Ovary (tissue), 3 donors: ENCODE data around the gene SLC15A3.

Experiments used
- POLR2A ChIP-seq: fragments of 450-650 bp; IDR thresholded peaks from one replicate; pipeline ENCODE4 v1.6.1; 2017; ENCODE audit warnings: antibody characterized with exemption, mild to moderate bottlenecking, moderate library complexity
- TF ChIP-seq, protein P1 (sequence below), 3 donors: fragments of 450-650 bp in 2 of 3; fragments of 200-600 bp in 1 of 3; IDR thresholded peaks; one replicate each; pipeline versions ENCODE4 v1.5.1 to v1.8.0; 2016 to 2022; ENCODE audit warnings: antibody characterized with exemption in 3 of 3, mild to moderate bottlenecking in 1 of 3
- donor health status: DM: no; HTN: no; CAD: no.

DNA sequence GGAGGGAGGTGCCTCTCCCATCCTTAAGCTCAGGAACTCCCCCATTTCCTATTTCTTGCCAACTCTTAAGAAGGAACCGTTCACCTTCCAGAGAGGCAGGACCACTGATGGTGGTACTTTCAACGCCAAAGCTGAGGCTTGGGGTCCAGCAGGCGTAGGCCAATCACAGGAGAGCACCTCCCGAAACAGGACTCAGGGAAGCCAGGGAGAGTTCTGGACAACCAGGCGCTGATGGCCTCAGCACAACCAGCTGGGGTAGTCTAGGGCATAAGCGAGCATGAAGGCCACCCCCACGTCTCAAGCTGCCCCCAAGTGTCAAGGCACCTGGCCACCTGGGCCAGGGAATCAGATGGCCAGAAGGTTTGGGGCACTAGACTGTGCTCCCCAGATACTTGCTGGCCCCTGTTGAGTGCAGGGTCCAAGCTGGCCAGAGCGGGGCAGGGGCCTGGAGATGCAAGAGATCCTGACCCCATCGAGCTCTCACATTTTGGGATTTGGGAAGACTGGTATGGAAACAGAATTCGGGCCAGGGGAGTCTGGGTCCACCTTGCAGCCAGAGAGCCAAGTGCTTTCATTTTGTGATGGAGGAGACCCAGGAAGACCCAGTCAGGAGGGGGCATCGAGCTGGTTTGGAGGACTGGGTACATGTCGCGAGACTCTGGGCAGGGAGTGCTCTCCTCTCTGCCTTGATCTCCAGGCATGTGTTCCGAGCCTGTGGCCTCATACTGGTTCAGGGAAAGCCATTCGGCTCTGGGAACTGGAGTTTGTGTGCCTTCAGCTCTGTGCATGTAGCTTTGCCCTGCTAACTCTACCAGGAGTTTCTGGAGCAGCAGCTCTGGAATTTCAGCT, 20.4 kb upstream of the SLC15A3 start:
- TF ChIP-seq, protein P1, sequence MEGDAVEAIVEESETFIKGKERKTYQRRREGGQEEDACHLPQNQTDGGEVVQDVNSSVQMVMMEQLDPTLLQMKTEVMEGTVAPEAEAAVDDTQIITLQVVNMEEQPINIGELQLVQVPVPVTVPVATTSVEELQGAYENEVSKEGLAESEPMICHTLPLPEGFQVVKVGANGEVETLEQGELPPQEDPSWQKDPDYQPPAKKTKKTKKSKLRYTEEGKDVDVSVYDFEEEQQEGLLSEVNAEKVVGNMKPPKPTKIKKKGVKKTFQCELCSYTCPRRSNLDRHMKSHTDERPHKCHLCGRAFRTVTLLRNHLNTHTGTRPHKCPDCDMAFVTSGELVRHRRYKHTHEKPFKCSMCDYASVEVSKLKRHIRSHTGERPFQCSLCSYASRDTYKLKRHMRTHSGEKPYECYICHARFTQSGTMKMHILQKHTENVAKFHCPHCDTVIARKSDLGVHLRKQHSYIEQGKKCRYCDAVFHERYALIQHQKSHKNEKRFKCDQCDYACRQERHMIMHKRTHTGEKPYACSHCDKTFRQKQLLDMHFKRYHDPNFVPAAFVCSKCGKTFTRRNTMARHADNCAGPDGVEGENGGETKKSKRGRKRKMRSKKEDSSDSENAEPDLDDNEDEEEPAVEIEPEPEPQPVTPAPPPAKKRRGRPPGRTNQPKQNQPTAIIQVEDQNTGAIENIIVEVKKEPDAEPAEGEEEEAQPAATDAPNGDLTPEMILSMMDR (IDR thresholded peaks at IDR 0.05), result no peak
- no peak for TF ChIP-seq POLR2A
